G401.6 (cell line): Measurements from ENCODE around the gene DIRAS1.
"Not testable (repeated sequence)": the region's sequence is repeated elsewhere in the genome, so short reads cannot be mapped to it uniquely, and the experiment has no call there.

Experiments used
- FAIRE-seq: peaks from 2 replicates; lab custom pipeline; 2012; peaks lifted over from hg19 to GRCh38; lab: Jason Lieb, UNC

The DIRAS1 gene

DNA sequence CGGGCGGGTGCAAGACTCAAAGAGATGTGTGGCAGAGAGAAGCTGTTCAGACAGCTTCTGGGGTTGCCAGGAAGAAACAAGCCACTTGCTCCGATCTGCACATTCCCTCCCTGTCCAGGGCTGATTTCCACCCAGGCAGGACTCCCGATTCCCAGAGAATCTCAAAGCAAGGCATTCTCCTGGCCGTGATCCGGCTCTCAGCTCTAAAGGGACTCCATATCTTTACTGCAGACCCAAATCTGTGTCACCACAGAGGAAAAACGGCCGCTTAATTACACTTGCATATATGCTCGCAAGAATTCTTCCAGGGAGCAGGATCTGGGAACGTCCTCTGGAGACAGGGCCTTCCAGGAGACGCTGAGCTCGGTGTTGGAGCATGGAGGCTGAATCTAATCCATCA lies 44.3 kb downstream of the DIRAS1 start:
- no peak for FAIRE-seq

DNA sequence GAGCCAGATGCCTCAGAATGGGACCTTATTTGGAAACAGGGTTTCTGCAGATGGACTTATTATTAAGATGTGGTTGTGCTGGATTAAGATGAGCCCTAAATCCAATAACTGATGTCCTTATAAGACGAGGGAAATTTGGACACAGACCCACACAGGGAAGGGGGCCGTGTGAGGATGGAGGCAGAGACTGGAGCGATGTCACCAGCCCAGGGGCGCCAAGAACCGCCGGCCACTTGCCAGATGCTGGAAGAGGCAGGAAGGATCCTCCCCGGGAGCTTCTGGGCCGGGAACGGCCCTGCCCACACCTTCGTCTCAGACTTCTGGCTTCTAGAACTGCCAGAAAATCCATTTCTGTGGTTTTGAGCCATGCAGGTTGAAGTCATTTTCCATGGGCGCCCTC lies 45.3 kb downstream of the DIRAS1 start:
- no peak for FAIRE-seq

DNA sequence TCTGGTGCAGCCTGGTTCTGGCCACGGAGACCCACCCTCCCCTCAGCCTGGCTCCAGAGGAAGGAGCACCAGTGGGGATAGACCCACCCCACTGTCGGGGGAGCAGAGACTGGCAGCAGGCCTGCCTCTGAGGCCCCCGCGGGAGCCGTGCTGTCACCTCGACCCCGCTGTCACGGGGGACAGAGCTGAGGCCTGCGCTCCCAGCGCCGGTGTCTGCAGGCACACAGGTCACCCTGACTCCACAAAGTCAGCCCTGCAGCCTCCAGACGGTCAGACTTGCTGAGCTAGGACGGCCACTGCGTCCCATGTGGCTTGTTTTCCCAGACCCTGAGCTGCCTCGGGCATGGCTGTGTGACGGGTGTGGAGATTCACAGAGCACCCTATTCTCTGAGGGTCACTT lies 51.0 kb downstream of the DIRAS1 start:
- FAIRE-seq = no peak

DNA sequence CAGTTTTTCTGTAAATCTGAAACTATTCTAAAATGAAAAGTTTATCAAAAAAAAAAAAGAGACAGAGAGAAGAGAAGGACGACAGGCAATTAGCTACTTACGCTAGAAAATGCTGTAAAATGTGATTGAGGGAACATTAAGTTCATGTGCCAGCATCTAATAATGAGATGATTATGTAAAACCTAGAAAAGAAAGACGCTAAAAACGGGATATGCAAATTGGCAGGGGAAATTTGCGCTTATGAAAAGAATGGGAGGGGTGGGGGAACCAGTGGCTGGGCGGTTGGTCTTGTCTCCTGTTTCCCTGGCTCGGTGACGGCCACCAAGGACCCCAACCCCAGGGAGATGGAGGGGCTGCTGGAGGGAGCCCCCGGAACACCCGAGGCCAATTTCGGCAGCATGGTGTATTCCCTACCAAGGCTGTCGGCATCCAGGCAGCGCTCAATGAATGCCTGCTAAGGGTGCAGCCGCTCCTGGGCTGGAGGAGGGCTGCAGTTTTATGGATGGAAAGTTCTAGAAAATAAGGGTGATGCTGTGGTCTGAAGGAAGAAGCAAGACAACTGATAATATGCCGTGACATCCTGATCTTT lies 52.9 kb downstream of the DIRAS1 start:
- FAIRE-seq = no peak

DNA sequence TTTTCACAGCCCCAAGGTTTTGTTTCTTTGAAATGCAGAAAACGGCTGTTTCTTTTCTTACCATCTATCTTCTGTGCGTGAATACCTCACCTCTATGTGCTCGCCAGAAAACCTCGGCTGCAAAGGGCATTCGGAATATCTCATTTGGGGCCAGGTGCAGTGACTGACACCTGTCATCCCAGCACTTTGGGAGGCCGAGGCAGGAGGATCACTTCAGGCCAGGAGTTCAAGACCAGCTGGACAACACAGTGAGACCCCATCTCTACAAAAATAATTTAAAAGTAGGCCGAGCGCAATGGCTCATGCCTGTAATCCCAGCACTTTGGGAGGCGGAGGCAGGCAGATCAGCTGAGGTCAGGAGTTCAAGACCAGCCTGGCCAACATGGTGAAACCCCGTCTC lies 53.8 kb downstream of the DIRAS1 start:
- not testable (repeated sequence) for FAIRE-seq

DNA sequence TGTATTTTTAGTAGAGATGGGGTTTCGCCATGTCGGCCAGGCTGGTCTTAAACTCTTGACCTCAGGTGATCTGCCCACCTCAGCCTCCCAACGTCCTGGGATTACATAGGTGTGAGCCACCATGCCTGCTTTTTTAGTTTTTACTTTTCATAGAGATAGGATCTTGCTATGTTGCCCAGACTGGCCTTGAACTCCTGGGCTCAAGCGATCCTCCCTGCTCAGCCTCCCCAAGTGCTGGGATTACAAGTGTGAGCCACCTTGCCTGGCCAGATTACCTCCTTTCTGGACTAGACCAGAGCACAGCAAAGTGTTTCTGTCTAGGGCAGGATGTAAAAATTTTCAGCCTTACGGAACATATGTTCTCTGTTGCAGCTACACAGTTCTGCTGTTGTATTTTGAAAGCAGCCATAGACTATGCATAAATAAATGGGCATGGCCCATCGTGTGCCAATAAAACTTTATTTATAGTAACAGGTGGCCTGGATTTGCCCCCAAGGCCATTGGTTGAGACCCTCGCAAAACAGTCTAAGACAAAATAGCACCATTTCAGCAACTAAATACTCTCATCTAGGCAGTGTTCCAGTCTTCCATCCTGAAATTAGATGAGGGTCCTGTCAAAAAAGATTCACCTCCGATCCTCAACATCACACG lies 54.7 kb downstream of the DIRAS1 start:
- FAIRE-seq = no peak

DNA sequence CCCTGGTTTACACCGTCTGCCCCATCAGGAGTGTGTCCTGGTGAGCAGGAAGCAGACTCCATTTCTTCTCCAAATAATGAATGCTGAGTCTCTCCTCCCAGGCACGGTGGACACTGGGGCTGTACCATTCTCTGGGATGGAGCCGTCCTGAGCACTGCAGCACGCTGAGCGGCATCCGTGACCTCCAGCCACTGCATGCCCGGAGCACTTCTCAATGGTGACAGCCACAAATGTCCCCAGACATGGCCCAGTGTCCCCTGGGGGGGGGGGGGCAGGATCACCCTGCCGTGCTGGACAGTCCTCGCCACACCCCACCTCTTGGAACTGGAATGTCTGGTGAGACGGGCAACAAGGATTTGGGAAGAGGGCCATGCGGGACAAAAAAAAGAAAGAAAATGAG lies 56.1 kb downstream of the DIRAS1 start:
- FAIRE-seq = no peak
